ENCODE data around the gene CDC42SE1.

GRCh38 chr1:151062741-151063371, 3.4 kb upstream of the CDC42SE1 start:
- TF ChIP-seq POLR2A (IDR thresholded peaks at IDR 0.05; ENCODE audit: low read depth, low read length) (no peak), TAF1 (IDR thresholded peaks at IDR 0.05; ENCODE audit: low read depth, low read length) (no peak)
